GM12891 (cell line): Measurements from ENCODE around the gene TECTB.

Experiments
- PAX5 ChIP-seq: IDR thresholded peaks from 2 replicates; pipeline ENCODE4 v1.6.1; 2011; ENCODE audit warnings: low read length, moderate library complexity, mild to moderate bottlenecking; ENCODE audit not compliant: insufficient read depth, severe bottlenecking
- POLR2A ChIP-seq: IDR thresholded peaks from 2 replicates; pipeline ENCODE4 v1.6.1; 2011; ENCODE audit warnings: low read depth, low read length, control low read depth
- POLR2AphosphoS5 ChIP-seq: IDR thresholded peaks from 2 replicates; pipeline ENCODE4 v1.6.1; 2011; ENCODE audit warnings: low read depth, low read length, control low read depth
- SPI1 ChIP-seq: IDR thresholded peaks from 2 replicates; pipeline ENCODE4 v1.6.1; 2011; ENCODE audit warnings: low read depth, low read length, control low read depth

DNA sequence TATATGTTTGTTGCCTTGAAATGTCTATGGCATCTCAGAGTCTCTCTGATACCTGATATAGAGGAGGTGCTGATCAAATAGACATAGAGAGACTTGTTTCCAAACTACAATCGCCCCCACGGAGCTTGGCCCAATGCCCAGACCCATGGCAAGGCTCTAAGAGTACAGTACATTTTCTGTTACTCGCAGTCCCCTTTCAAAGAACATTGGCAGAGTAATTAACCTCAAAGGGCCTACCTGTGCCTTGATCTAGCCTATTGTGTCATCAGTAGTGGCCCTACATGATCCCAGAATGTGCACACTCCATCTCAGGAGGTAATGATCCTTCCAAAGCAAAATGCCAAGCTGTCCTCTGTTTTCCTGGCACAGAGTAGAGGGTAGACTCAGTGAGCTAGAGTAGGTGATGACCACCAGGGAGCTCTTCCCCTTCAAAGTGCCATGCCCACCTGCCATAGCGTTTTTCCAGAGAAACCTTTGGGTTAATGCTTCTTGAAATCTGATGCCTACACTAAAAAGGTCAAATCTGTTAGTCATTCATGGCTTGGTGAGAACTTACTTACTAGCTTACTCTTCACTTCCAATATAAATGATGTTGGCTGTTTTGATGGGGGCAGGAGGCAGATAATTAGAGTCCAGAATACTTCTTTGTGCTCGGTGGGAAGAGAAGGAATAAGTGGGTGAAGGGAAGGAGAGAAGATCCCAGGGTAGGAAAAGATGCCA lies 49.5 kb downstream of the TECTB start:
- TF ChIP-seq POLR2A (no peak), POLR2AphosphoS5 (no peak), PAX5 (no peak), SPI1 (no peak)
